Nephron progenitor cell (in vitro differentiated cells): ENCODE data around the gene ENDOG.
A peak's percentile ranks its signal among the peaks of the same experiment; 100 is the strongest.
"Not testable (repeated sequence)": the region's sequence is repeated elsewhere in the genome, so short reads cannot be mapped to it uniquely, and the experiment has no call there.

Experiments
- DNase-seq: peaks from one replicate; pipeline ENCODE4 v3.0.0; 2021
- H3K27ac Mint-ChIP-seq: 2 replicates; pipeline ENCODE4 v1.8.0; 2021; ENCODE audit warnings: mild to moderate bottlenecking, moderate library complexity, mixed read lengths
- H3K27me3 Mint-ChIP-seq: 2 replicates; pipeline ENCODE4 v1.8.0; 2021; ENCODE audit warnings: mild to moderate bottlenecking, low read depth, mixed read lengths; ENCODE audit not compliant: poor library complexity
- H3K36me3 Mint-ChIP-seq: 2 replicates; pipeline ENCODE4 v1.8.0; 2021; ENCODE audit warnings: low read depth, mixed read lengths
- H3K4me1 Mint-ChIP-seq: 2 replicates; pipeline ENCODE4 v1.8.0; 2021; ENCODE audit warnings: mixed read lengths
- H3K4me3 Mint-ChIP-seq: 2 replicates; pipeline ENCODE4 v1.8.0; 2021; ENCODE audit warnings: mild to moderate bottlenecking, moderate library complexity, mixed read lengths
- H3K9me3 Mint-ChIP-seq: 2 replicates; pipeline ENCODE4 v1.8.0; 2021; ENCODE audit warnings: mild to moderate bottlenecking, moderate library complexity, mixed read lengths
- TF ChIP-seq, protein P1 (sequence below): fragments of 200-600 bp; sonication (generic); IDR thresholded peaks from 2 replicates; pipeline ENCODE4 v1.5.0; 2021; ENCODE audit warnings: antibody characterized with exemption

Gene ENDOG

GRCh38 chr9:128840524-128840923, 22.2 kb downstream of the ENDOG start:
- peaks cover 23% of the 10 kb centered on the region for H3K4me1 Mint-ChIP-seq
- peaks cover 31% of the 10 kb centered on the region for H3K36me3 Mint-ChIP-seq
- no peak overlapping the region for H3K4me3 Mint-ChIP-seq
- H3K9me3 Mint-ChIP-seq, result no peaks in the 10 kb centered on the region
- no peak overlapping the region for H3K27ac Mint-ChIP-seq
- TF ChIP-seq, protein P1, sequence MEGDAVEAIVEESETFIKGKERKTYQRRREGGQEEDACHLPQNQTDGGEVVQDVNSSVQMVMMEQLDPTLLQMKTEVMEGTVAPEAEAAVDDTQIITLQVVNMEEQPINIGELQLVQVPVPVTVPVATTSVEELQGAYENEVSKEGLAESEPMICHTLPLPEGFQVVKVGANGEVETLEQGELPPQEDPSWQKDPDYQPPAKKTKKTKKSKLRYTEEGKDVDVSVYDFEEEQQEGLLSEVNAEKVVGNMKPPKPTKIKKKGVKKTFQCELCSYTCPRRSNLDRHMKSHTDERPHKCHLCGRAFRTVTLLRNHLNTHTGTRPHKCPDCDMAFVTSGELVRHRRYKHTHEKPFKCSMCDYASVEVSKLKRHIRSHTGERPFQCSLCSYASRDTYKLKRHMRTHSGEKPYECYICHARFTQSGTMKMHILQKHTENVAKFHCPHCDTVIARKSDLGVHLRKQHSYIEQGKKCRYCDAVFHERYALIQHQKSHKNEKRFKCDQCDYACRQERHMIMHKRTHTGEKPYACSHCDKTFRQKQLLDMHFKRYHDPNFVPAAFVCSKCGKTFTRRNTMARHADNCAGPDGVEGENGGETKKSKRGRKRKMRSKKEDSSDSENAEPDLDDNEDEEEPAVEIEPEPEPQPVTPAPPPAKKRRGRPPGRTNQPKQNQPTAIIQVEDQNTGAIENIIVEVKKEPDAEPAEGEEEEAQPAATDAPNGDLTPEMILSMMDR, result no peak
- no peak for DNase-seq
- peaks cover 5% of the 10 kb centered on the region for H3K27me3 Mint-ChIP-seq

GRCh38 chr9:128841694-128842492, 23.6 kb downstream of the ENDOG start:
- TF ChIP-seq, protein P1, result no peak
- Mint-ChIP-seq H3K27ac (peak overlapping the region; percentile 78), H3K9me3 (no peaks in the 10 kb centered on the region), H3K27me3 (peaks cover 5% of the 10 kb centered on the region), H3K4me3 (no peak overlapping the region), H3K36me3 (peaks cover 31% of the 10 kb centered on the region), H3K4me1 (peaks cover 26% of the 10 kb centered on the region)
- no peak for DNase-seq

GRCh38 chr9:128843171-128843570, 24.9 kb downstream of the ENDOG start:
- DNase-seq, H3K27me3 Mint-ChIP-seq, H3K4me3 Mint-ChIP-seq, H3K9me3 Mint-ChIP-seq: not testable (repeated sequence)
- Mint-ChIP-seq H3K27ac (peak overlapping the region; percentile 80), H3K36me3 (peaks cover 34% of the 10 kb centered on the region), H3K4me1 (peaks cover 21% of the 10 kb centered on the region)

DNA sequence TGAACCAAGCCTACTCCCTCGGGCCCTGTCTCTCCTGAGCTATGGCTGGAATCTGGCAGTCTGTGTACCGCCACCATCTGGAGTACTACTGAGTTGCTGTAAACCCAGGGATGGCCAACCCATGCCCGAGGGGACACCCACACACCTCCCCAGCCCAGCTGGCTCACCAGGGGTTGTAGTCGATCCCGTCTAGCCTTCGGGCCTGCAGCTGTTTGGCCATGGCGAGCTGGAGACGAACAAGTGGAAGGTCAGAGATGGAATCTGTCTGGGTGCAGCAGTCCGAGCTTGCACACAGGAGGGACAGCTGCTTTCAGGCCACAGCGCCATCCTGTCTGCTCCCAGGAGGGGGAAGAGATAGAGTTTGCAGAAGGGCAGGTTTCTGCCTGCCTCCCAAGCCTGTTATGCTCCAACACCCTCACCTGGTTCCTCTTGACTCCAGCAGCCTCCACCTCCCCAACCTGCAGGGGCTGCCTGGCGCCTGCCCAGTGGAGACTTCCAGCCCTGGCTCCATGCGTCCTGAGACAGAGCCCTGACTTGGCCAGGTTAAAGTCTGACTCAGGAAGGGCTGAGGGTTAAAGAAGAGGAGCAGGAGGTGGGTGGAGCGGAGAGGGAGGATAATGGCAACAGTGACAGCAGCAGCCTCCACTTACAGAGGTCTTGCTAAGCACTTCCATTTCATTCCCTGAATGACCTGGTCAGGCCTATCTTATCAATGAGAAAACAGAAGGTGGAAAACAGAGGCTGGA, 27.1 kb downstream of the ENDOG start:
- Mint-ChIP-seq H3K4me1 (peaks cover 14% of the 10 kb centered on the region), H3K27me3 (peaks cover 3% of the 10 kb centered on the region), H3K36me3 (peaks cover 34% of the 10 kb centered on the region), H3K4me3 (no peak overlapping the region), H3K9me3 (peaks cover 22% of the 10 kb centered on the region), H3K27ac (peak overlapping the region; percentile 75)
- TF ChIP-seq, protein P1, result no peak
- no peak for DNase-seq

DNA sequence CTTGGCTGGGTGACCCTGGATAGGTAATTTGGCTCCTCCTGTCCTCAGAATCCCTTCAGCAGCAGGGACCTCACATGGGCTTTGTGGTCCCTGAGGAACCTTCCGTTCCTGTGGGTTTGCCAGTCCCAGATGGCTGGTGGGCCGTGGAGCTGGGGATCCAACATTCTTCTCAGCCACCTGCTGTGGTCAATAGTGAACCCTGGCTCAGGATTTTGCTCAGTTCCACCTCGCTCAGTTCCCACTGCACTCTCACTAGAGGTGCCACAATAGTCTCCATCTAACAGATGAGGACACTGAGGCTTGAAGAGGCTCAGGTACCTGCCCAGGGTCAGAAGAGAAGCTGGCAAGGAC, 28.4 kb downstream of the ENDOG start:
- Mint-ChIP-seq H3K27me3 (peaks cover 3% of the 10 kb centered on the region), H3K4me1 (peaks cover 14% of the 10 kb centered on the region), H3K27ac (no peak overlapping the region), H3K9me3 (peaks cover 35% of the 10 kb centered on the region), H3K4me3 (no peak overlapping the region), H3K36me3 (peaks cover 41% of the 10 kb centered on the region)
- TF ChIP-seq, protein P1, result no peak
- DNase-seq, result no peak

DNA sequence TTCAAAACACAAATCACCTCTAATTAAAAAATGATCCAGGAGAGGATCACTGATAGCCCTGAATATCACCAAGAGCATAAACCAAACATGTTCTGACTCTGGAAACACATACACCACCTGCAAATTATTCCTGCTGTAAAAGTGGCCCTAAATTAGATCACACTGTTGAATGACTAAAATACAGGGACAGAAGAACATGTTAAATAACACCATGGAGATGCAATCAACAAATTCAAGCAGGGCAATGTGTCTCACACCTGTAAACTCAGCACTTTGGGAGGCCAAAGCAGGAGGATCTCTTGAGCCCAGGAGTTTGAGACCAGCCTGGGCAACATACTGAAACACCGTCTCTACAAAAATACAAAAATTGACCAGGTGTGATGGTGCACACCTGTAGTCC, 29.5 kb downstream of the ENDOG start:
- TF ChIP-seq, protein P1, result no peak
- Mint-ChIP-seq H3K9me3 (peaks cover 35% of the 10 kb centered on the region), H3K4me3 (no peak overlapping the region), H3K27ac (no peak overlapping the region), H3K4me1 (peaks cover 9% of the 10 kb centered on the region), H3K27me3 (peaks cover 3% of the 10 kb centered on the region), H3K36me3 (peaks cover 35% of the 10 kb centered on the region)
- no peak for DNase-seq

DNA sequence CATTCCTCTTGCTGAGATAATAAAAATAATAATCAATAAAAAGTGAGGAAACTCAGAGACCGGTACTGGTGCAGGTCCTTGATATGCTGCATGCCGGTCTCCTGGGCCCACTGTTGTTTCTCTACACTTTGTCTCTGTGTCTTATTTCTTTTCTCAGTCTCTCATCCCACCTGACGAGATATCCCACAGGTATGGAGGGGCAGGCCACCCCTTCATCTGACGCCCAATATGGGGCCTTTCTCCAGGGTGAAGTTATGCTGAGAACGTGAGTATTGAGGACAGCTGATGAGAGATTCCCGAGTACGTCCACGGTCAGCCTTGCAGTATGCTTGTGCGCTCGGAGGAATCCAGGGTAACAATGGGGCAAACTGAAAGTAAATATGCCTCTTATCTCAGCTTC, 32.7 kb downstream of the ENDOG start:
- not testable (repeated sequence) for H3K4me3 Mint-ChIP-seq, DNase-seq, H3K27ac Mint-ChIP-seq, H3K27me3 Mint-ChIP-seq, H3K4me1 Mint-ChIP-seq
- Mint-ChIP-seq H3K9me3 (peaks cover 35% of the 10 kb centered on the region), H3K36me3 (peaks cover 30% of the 10 kb centered on the region)
